Activated naive CD4-positive, alpha-beta T cell treated with Interleukin-2 at 50 U/mL for 16 hours (primary cell): ENCODE measurements around the gene TMEM9B.
"Not testable (repeated sequence)": the region's sequence is repeated elsewhere in the genome, so short reads cannot be mapped to it uniquely, and the experiment has no call there.

Source experiments
- DNase-seq: peaks from one replicate; pipeline ENCODE4 v3.0.0-alpha.2; 2020

TMEM9B gene

DNA sequence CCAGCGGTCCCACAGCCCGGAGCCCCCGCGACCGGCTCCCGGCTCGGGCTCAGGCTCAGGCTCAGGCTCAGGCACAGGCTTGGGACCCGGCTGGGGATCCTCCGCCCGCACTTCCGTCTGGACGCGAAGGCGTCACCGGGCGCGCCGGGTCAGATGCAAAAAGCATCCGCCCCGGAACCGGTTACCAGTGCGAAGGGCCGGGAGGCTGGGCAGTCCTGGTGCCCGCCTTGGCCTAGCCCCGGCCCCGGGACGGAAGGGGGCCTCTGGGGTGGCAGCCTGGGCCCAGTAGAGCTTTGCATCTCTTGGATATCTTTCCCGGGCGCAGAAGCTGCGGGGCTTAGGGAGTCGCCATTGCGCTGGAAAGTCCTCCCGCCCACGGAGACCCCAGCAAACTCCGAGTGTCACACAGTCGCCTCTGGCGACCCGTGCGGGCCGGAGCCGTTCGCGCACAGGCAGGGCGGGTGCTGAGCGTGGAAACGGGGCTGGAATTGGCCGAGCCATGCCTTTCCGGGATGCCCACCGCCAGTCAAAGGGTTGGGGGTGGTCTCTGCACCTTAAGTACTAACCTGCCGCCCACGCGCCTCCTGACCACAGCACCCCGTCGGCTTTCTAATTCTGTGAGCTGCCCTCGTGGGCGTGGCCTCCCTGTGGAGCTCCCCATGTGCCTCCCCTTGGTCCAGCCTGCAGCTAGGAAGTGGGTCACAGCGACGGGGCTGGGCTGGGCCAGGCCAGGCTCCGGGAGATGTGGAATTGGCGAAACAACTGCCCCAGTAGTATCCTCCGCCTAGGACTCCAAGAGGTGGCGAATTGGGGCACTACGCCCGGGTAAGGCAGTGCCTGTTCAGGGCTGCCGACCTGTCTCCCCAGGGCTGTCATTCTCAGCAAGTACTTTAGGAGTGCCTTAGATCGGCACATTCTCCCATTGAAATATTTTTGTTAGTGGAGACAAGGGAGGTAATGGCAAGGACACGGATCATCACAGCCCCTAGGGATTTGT lies at the start of gene TMEM9B:
Gene TMEM9B, minus strand, starts transcription at position 119 of the 997 bp plus-strand sequence. CDS start 129 bp downstream, outside the sequence.
- peak; percentile 83 for DNase-seq

DNA sequence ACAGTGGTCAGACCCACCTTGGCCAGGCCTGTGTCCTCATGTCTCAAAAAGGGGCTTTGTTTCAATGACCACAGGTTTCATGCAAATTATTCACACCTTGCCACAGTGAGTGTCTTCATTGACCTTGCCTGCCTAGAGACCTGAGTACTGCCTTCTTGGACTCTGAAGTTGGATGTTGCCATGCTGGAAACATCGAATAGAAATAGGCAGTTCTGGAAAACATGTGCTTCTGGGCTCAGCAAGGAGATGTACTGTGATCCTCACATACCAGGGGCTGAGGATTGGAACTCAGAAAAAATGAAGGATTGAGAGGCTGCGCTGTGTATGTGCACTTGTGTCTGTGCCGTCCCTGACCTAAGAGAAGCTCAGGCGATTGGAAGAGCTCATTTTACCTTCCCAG lies 49.1 kb upstream of the TMEM9B start:
- DNase-seq, result no peak

DNA sequence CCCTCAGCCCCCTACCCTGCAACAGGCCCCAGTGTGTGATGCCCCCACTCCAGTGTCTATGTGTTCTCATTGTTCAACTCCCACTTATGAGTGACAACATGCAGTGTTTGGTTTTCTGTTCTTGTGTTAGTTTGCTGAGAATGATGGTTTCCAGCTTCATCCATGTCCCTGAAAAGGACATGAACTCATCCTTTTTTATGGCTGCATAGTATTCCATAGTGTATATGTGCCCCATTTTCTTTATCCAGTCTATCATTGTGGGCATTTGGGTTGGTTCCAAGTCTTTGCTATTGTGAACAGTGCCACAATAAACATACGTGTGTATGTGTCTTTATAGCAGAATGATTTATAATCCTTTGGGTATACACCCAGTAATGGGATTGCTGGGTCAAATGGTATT lies 45.3 kb upstream of the TMEM9B start:
- not testable (repeated sequence) for DNase-seq

DNA sequence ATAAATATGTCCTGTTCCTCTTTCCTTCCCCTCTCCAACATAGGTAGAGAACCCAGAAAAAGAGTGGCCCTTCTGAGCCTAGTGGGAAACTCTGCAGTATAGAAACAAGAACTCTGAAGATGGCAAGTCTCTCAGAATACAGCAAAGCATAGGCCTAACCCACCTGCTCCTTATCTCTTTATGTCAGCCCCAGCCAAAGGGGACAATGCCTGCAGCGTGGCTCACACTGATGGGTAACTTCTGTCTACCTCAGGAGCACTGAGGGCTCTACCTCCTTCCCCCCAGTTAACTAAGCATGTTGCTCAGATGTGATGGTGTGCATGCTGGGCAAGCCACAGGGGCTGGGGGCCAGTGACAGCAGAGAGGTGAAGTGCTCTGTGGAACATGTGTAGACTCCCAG lies 44.4 kb upstream of the TMEM9B start:
- no peak for DNase-seq

DNA sequence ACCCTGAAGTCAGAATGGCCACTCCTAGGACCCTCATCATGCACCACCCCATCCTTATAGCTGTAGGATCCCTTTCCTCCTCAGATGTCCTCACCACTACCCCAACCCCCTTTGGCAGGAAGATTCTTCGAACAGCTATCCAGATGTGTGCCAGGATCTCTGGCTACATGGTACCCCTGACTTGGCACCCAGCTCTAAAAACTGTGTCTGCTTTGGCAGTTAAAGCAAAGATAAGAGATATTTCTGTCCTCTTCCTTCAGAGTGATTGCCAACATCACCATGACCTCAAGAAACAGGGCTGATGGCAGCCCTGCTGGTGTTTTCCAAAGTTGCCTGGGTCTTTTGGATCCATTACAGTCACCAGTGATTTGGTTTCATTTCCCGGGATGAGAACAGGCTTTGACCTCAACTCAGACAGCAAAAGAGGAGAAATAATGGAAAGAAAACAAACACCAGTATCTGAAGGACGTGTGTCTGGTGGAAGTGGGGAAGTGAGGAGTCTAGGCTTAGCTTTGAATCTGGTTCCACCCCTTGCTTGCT lies 43.8 kb upstream of the TMEM9B start:
- DNase-seq, result no peak

DNA sequence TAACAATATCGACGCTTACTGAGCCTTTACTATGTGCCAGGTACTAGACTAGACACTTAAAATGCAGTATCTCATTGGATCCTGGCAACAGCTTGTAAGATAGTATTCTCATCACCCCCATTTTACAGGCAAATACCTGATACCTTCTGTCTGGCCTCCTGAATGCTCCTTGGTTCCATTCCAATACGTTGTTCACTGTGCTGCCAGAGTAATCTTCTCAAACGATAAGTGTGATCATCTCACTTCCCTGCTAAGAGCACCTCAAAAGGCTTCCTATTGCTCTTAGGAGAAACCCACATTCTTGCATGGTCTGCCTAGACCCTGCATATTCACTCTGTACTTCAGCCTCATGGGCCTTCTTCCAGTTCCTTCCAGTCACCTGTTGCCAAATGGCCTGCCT lies 40.8 kb upstream of the TMEM9B start:
- no peak for DNase-seq

DNA sequence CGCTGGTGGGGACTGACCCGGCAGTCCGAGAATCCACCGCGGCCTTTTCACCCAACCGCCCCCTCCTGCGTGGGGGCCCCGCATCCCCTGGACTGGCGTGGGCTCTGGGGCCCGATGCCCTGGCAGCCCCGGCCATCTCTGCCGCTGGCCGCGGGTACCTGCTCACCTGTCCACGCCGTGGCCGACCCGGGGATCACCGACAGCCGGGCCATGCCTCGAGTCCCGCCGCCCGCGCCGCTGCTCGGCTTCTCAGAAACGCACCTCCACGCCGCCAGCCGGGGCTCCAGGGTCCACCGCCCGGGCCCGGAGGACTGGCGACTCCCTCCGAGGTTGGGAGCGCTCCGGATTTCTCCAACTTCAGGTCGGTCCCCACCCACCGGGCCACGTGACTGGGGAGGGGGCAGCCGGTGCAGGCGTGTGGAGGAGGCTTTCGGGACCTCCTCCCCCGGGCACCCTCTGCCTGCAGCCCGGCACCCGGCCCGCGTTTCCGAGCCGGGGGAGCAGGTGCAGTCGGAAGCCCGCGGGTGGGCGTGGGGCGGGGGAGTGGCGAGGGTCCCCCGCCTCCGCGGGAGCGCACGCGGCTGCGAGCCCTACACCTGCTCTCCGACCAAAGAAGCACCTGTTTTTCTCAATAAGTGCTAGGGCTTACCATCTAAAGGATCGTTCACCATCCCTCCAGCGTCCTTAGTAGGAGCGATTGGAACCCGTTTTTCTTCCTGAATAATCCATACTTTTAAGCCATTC lies 40.1 kb upstream of the TMEM9B start:
- DNase-seq, result peak; percentile 13

DNA sequence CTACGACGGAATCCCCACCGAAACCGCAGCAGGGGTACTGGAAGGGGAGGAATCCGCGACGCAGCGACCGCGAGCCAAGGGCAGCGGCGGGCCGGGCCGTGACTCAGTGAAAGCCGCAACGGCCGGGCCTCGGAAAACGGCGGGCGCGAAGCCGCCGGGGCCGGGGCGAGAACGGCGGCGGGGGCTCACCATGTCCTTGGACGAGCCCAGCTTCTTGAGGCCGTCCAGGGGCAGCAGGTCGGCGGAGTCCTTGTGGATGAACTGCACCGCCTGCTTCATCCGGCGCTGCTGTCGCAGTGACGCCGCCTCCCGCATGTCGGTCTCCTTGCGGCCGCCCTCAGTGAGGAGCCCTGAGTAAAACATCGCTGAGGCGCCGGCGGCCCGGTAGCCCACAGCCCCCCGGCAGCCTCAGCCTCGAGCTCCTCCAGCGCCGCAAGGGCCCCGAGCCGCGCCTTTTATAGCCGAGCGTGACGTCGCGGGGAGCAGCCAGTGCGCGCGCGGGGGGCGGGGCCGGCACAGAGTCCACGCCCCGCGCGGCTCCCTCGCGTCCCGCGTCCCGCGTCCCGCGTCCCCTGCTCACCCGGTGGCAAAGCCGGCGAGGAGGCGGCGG lies 39.4 kb upstream of the TMEM9B start, which contains the start of gene NRIP3:
Gene NRIP3, minus strand, starts transcription at position 429 of the 610 bp plus-strand sequence. Its CDS starts 66 bp downstream, at position 363.
- DNase-seq, result peak; percentile 76

DNA sequence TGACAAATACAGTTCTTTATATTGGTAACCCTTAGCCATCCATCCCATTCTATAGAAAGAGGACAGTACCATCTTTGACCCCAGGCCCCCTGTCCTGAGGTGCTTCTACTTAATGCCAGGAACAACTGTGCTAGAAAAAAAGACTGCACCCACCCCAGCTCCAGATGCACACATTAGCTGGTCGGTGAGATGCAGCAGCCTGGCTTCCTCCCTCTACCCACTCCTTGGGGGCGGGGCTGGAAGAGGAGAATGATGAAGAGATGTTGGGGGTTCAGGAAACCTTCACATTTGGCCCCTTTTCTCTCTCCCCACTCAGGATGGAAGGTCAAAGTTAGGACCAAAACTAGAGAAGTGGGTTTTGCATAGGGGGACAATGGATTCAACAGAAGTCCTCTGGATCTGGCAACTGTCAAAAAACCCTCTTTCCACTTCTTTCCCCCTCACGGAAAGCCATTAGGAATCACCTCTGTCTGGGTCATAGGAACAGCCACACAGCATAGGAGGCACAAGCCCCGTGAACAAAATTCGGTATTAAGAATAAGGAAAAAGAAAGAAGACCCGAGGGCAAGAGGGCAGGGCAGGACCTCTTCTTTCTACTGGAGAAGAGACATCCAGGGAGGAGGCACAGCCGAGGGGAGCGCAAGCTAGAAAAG lies 38.8 kb upstream of the TMEM9B start:
- DNase-seq, result peak; percentile 23

DNA sequence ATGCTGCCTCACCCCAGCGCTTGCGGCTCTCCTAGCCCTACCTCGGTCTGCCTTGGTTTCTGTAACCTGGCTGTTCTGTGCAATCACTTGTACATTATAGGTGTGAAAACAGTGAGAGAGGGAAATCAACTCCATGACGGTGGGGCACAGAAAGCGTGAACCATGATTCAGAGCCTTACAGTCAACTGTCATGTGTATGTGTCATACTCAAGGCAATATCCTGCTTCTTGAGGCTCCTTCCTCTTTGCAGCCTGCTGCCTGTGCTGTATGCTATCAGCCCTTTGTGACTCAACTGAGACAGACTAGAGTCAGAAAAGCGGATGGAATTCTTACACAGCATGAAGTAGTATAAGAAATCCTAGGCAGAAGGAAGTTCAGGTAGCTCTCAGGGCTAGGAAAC lies 37.5 kb upstream of the TMEM9B start:
- DNase-seq, result peak; percentile 53

DNA sequence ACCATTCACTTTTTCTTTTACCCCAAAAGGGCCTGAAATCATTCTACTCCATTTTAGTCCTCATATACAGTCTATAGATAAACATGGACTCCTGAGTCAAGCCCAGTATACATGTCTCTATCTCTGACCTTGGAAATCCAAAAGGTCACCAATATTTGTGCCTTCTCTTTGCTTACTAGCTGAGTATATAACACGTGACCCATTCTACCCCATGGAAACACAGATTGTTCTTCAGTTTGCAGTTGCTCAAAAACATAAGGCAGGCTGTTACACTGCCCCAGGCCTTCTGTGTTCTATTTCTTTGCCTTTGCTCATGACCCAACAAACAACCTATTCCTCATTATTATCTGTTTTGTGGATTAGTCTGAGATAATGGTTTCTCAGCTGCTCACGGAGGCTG lies 33.8 kb upstream of the TMEM9B start:
- no peak for DNase-seq

DNA sequence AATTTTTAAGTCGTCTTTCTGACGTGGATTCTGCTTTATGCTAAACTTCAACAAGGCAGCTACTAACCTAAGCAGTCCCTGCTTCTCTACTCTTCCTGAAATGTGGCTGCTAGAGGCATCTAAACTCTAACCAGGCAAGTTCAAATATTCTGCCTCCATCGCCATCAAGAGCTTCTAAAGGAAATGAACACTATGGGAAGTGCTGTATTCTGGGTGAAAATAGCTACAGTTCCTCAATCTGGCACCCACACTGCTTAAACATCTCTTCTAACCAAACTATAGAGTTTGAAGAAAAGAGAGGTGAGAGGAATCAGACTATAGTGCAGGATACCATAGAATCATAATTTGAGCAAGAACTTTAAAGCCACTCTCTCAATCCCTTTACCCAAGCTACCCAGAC lies 33.2 kb upstream of the TMEM9B start:
- no peak for DNase-seq

DNA sequence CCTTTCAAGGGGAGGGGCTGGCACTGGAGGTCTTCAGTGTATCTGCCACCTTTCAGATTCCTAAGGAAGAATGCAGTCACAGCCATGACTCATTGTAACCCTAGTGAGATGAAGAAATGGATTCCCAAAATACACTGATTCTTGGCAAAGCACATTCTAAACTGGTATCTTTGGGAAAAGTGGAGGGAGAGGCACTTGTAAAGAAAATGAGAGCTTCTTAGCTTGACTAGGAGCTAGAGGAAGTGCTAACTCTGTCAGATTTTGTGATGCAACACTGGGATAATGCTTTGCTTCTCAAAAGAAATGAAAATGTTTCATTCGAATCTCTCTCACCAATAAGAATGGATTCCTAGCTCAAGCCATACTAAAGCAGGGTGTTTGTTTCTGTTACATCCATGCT lies 25.2 kb upstream of the TMEM9B start:
- no peak for DNase-seq

DNA sequence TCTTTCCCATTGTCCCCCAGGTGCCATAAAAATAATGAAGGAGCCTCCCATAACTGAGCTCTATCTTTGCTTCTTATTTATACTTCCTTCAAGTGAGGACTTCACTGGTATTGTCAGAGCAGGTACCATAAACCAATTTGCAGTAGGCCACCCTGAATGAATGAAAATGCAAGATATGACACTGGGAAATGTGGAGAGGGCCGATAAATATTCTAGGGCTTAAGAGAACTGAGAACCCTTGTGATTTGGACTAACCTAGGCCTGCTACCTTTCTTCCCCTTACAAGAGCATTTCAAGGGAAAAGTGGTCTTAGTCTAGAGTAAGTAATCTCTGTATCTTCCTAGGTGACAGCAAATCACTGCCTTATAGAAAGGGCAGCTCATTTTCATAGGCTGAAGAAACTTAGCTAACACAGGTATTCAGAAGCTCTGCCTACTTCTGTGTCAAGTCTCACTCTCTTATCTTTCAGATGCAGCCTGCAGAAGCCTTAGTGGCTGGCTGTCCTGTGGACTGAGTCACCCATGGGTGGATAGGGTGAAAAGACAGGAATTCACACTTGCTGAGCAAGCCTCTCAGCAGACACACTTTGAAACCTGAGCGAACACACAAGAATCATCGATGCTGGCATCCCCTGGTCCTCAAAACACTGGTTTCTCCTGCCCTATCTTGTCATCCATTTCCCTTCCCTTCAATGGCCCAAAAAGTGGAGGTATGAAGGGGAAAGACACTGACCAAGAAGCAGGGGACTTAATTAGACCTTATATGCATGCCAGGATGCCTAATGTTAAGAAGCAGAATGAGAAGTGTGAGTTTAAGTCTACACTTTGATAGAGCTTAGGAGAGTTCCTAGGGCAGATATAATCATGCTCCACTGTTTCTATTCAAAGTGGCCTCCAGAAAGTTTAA lies 24.3 kb upstream of the TMEM9B start:
- DNase-seq, result no peak

DNA sequence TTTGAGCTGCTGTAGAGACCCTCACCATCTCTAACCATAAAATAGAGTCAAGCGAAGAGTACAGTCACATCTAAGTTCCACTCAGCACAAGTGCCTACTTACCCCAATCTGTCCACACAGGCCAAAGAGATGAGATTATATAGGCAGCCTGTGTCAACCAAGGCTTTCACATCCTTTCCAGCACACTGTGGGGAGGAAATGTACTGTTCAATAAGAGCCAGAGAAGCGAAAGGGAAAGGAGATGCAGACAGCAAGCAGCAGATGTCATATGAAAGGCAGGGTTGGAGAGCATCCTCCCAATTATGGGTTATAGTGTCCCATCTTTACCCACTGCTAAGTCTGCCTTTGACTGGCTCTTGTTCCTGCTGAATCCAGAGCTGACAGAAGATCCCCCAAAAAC lies 23.2 kb upstream of the TMEM9B start:
- no peak for DNase-seq

DNA sequence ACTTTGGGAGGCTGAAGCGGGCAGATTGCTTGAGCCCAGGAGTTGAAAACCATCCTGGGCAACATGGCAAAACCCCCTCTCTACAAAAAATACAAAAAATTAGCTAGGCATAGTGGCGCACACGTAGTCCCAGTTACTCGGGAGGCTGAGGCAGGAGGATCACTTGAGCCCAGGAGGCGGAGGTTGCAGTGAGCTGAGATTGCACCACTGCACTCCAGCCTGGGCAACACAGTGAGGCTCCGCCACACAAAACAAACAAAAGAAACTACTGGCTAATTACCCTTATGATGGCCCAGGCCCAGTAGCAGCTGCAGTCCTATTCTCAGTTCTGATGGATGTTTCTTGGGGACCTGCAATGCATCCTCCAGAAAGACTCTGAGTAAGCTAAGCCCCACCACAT lies 22.5 kb upstream of the TMEM9B start:
- DNase-seq, result not testable (repeated sequence)

DNA sequence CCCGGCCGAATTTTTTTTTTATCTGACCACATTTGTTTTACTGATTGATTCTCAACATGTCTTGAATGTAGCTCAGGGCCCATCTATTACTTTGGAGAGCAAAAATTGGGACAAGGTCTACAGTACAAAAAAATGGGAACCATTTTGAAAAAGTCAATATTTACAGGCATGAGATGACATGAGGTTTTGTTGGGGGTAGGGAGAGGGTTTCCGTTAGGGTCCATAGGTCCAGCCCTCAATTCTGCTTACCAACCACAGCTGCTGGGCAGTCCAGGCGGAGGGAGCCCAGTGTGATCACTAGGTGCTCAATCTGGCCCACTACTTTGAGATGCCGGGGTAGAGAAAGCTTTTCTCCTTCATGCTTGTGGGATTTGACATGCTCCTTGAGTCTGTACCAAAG lies 21.2 kb upstream of the TMEM9B start:
- no peak for DNase-seq

DNA sequence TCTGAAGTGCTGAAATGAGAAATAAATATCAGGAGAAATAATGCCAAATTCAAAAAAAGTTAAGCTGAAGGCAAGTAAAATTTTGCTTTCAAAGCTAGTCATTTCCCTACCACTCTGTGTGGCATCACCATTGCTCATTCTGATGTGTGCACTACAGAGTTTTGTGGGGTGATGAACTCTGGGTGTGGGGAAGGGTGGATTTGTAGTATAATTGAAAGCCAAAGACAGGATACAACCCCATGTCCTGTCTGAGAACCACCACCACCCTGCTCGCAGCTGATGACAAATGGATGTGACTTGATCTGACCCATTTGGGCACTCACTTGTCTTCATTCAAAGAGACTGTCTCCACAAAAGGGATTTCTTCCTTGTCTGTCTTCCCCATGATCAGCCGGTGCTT lies 19.3 kb upstream of the TMEM9B start:
- DNase-seq, result no peak

DNA sequence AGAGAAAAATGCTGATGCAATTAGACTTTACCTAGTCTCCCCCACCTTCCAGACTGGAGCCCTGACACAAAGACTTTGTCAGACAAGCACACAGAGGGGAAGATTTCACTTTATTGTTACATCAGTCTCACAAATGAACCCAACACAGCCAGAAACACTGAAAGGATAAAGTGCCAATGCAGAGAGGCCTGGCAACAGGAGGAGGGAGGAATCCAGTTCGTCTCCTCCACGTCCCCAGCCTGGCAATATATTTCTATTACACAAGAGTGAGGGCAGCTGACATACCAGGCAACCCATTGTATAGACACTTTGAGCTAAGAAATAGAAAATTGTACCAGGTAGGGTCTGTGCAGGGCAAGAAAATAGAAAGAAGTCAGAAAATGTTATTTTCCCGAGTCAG lies 16.2 kb upstream of the TMEM9B start:
- no peak for DNase-seq

DNA sequence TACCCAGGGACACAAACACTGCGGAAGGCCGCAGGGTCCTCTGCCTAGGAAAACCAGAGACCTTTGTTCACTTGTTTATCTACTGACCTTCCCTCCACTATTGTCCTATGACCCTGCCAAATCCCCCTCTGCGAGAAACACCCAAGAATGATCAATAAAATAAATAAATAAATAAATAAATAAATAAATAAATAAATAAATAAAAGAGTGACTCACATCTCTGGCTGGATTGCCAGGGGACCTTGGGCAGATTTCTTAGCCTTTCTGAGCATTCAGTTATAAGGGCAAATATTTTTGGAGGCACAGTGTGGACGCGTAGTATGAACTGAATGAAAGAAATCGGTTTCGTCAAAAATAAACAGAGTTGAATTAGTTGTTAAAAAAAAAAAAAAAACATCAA lies 15.1 kb upstream of the TMEM9B start:
- not testable (repeated sequence) for DNase-seq

DNA sequence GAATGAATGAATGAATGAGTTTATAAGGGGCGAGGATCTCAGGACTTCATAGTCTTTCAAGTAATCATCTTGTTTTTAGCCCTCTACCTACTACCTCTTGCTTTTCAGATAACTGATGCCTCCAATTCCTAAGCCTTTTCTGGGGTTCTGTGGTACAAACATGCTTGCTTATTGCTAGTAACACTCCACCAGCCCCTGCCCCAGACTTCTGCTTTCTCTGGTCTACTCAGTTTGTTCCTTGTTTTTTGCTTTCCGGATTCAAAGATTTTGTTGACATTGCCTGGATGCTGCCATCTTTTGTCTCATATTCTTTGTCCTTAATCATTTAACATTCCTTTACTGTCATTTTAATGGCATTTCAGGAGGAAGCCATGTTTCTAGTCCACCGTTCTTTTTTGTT lies 8.9 kb upstream of the TMEM9B start:
- no peak for DNase-seq
